ENCODE results near the gene PPP1R7.

Gene PPP1R7

GRCh38 chr2:241151934-241152660 is 1.8 kb downstream of the PPP1R7 start:
- Histone ChIP-seq H3K36me3 (ENCODE audit: control insufficient read depth in 2 of 2, insufficient read depth in 1 of 2, low read length in 2 of 2) (peaks cover 0 to 33% of the 10 kb centered on the region in 2 experiments; a peak in 1 of 3 replicates), H3K4me1 (ENCODE audit: control insufficient read depth, insufficient read depth, low read length) (no peaks in the 10 kb centered on the region), H3K4me3 (ENCODE audit: low read depth, low read length) (no peak overlapping the region), H3K27ac (ENCODE audit: extremely low read depth, low read depth, low read length) (no peak overlapping the region), H3K9me3 (ENCODE audit: control insufficient read depth, insufficient read depth, low read depth, low read length) (no peaks in the 10 kb centered on the region)
- TF ChIP-seq SALL2 (tag by site-specific recombination; IDR thresholded peaks at IDR 0.05; ENCODE audit: borderline replicate concordance) = no peak
- no peak for TF ChIP-seq GLIS1 (tag by site-specific recombination; IDR thresholded peaks at IDR 0.05)
- TF ChIP-seq ZFP37 (tag by site-specific recombination; IDR thresholded peaks at IDR 0.05) = no peak
- TF ChIP-seq PATZ1 (tag by site-specific recombination; IDR thresholded peaks at IDR 0.05) = no peak
- no peak for TF ChIP-seq AEBP2 (tag by site-specific recombination; IDR thresholded peaks at IDR 0.05; ENCODE audit: borderline replicate concordance)
- no peak for TF ChIP-seq REPIN1 (tag by site-specific recombination; IDR thresholded peaks at IDR 0.05; ENCODE audit: low read depth)
- TF ChIP-seq ZNF416 (tag by site-specific recombination; IDR thresholded peaks at IDR 0.05) = no peak
- TF ChIP-seq ZBTB20 (tag by site-specific recombination; IDR thresholded peaks at IDR 0.05) = no peak
- TF ChIP-seq TCF7L2 (IDR thresholded peaks at IDR 0.05; ENCODE audit: borderline replicate concordance, low read depth, low read length) = no peak
- TF ChIP-seq ZNF785 (tag by site-specific recombination; IDR thresholded peaks at IDR 0.05) = no peak
- POLR2A ChIA-PET = no interaction called here
- CTCF ChIA-PET = interaction anchor here (1.3 kb wide), 1 partner anchor 74 kb away, joined by 4 read pairs; no protein-coding TSS in a partner anchor

- Histone ChIP-seq H3K27ac (ENCODE audit: extremely low read depth, low read depth, low read length) (no peak overlapping the region), H3K9me3 (ENCODE audit: control insufficient read depth, insufficient read depth, low read depth, low read length) (no peaks in the 10 kb centered on the region), H3K4me1 (ENCODE audit: control insufficient read depth, insufficient read depth, low read length) (no peaks in the 10 kb centered on the region), H3K4me3 (ENCODE audit: low read depth, low read length) (no peak overlapping the region), H3K36me3 (ENCODE audit: control insufficient read depth in 2 of 2, insufficient read depth in 1 of 2, low read length in 2 of 2) (peaks cover 0 to 48% of the 10 kb centered on the region in 2 experiments; a peak in 1 of 3 replicates)
- CTCF ChIA-PET = no interaction called here
- POLR2A ChIA-PET = no interaction called here
- TF ChIP-seq KLF17 (tag by site-specific recombination; IDR thresholded peaks at IDR 0.05) (no peak), ZNF449 (tag by site-specific recombination; IDR thresholded peaks at IDR 0.05) (no peak), ZNF121 (tag by site-specific recombination; IDR thresholded peaks at IDR 0.05) (no peak), ZNF654 (tag by site-specific recombination; IDR thresholded peaks at IDR 0.05; ENCODE audit: low read depth) (no peak), ZNF157 (tag by site-specific recombination; IDR thresholded peaks at IDR 0.05) (no peak), SCRT2 (tag by site-specific recombination; IDR thresholded peaks at IDR 0.05) (no peak), ZNF169 (tag by site-specific recombination; IDR thresholded peaks at IDR 0.05) (no peak), KLF9 (tag by site-specific recombination; IDR thresholded peaks at IDR 0.05; ENCODE audit: low read depth) (no peak), ZSCAN30 (tag by site-specific recombination; IDR thresholded peaks at IDR 0.05) (no peak), BCL6B (tag by site-specific recombination; IDR thresholded peaks at IDR 0.05) (no peak), ZFP3 (tag by site-specific recombination; IDR thresholded peaks at IDR 0.05; ENCODE audit: low read depth) (no peak), ZNF624 (tag by site-specific recombination; IDR thresholded peaks at IDR 0.05) (no peak), PRDM4 (tag by site-specific recombination; IDR thresholded peaks at IDR 0.05) (no peak), ELK4 (IDR thresholded peaks at IDR 0.05; ENCODE audit: borderline replicate concordance, low read depth, low read length) (no peak)
Measured at GRCh38 chr2:241153616-241154015, 3.3 kb downstream of the PPP1R7 start.
